HCT116 (cell line): ENCODE measurements around the gene ZNF300. TPM values are rescaled to one million over a fixed set of nuclear protein-coding genes. Genes with fewer than 3 reads are reported as not detected.

Source experiments
- ATAC-seq: fragments of 200-7000 bp; cut with Tn5 transposase; 2 replicates; pipeline ENCODE4 v1.9.1; 2020; ENCODE audit warnings: mild to moderate bottlenecking, moderate library complexity
- BruUV-seq: library from RNA; stranded (reverse); fragments of 400-500 nt; replicated peaks from 2 replicates; lab custom pipeline; 2021; lab: Mats Ljungman, UMichigan
- CTCF ChIA-PET: fragments of 300-600 bp; sonication (Branson Sonifier 250); formaldehyde crosslinking; loops from one replicate; lab custom pipeline; 2021; ENCODE audit warnings: antibody characterized with exemption; lab: Charles Lee
- POLR2A ChIA-PET: fragments of 300-600, 350-600 bp; sonication (Branson Sonifier 250); formaldehyde crosslinking; loops from one replicate; lab custom pipeline; 2021; ENCODE audit warnings: antibody characterized with exemption; lab: Charles Lee
- RAD21 ChIA-PET, 2 experiments: fragments of 300-600 bp; sonication (Branson Sonifier 250); formaldehyde crosslinking; loops; one replicate each; lab custom pipeline; 2023; ENCODE audit warnings: low total read pairs in 2 of 2; ENCODE audit not compliant: uncharacterized antibody in 2 of 2, unreplicated experiment in 2 of 2, low non-redundant PET in 1 of 2; lab: Charles Lee
- DNase-seq: peaks from one replicate; pipeline ENCODE4 v3.0.0-alpha.2; 2010; ENCODE audit warnings: low read depth, low spot score
- H2AFZ ChIP-seq: fragments of 200-600 bp; shearing (Covaris generic), sonication (generic); 2 replicates; pipeline ENCODE4 v1.6.1; 2017; ENCODE audit warnings: low read depth, mixed run types, mixed read lengths, antibody characterized with exemption, low read length; ENCODE audit not compliant: poor library complexity, severe bottlenecking
- H3K27ac ChIP-seq: 2 replicates; pipeline ENCODE4 v1.5.1; 2012; ENCODE audit warnings: low read depth, low read length
- H3K27me3 ChIP-seq: fragments of 200-600 bp; sonication (generic); 2 replicates; pipeline ENCODE4 v1.6.1; 2016; ENCODE audit warnings: mixed run types, low read length, mixed read lengths; ENCODE audit not compliant: insufficient read depth
- H3K36me3 ChIP-seq, 2 experiments: fragments of 200-500 bp in 1 of 2; fragments of 200-600 bp in 1 of 2; sonication (Bioruptor generic) in 1 of 2; sonication (generic) in 1 of 2; 2 replicates each; pipeline versions ENCODE4 v1.5.1 to v1.6.1; 2014 to 2016; ENCODE audit warnings: low read length in 2 of 2, inconsistent platforms in 1 of 2, mixed read lengths in 1 of 2, mixed run types in 1 of 2; ENCODE audit not compliant: insufficient read depth in 2 of 2, control insufficient read depth in 1 of 2
- H3K4me1 ChIP-seq, 2 experiments: fragments of 200-600 bp in 1 of 2; sonication (generic) in 1 of 2; 2 replicates each; pipeline versions ENCODE4 v1.5.1 to v1.6.1; 2012 to 2017; ENCODE audit warnings: low read length in 2 of 2, inconsistent platforms in 1 of 2, mild to moderate bottlenecking in 1 of 2, mixed read lengths in 1 of 2, mixed run types in 1 of 2, moderate library complexity in 1 of 2; ENCODE audit not compliant: insufficient read depth in 2 of 2, control insufficient read depth in 1 of 2
- H3K4me2 ChIP-seq: fragments of 200-600 bp; sonication (generic); 2 replicates; pipeline ENCODE4 v1.6.1; 2017; ENCODE audit warnings: mixed run types, low read length, mixed read lengths
- H3K4me3 ChIP-seq, 2 experiments: fragments of 200-600 bp in 1 of 2; sonication (generic) in 1 of 2; replicated peaks in 1 of 2; 2 replicates each; pipeline ENCODE4 v1.5.1; 2011 to 2016; ENCODE audit warnings: low read length in 2 of 2, control low read depth in 1 of 2, low read depth in 1 of 2, mild to moderate bottlenecking in 1 of 2, mixed read lengths in 1 of 2, mixed run types in 1 of 2
- H3K79me2 ChIP-seq: fragments of 200-600 bp; sonication (generic); 2 replicates; pipeline ENCODE4 v1.6.1; 2017; ENCODE audit warnings: mild to moderate bottlenecking, mixed run types, low read length, moderate library complexity, mixed read lengths; ENCODE audit not compliant: insufficient read depth
- H3K9ac ChIP-seq: fragments of 200-600 bp; sonication (generic); 2 replicates; pipeline ENCODE4 v1.6.1; 2016; ENCODE audit warnings: low read length, mixed read lengths
- H3K9me2 ChIP-seq: fragments of 200-600 bp; sonication (generic), shearing (Covaris generic); 2 replicates; pipeline ENCODE4 v1.6.1; 2017; ENCODE audit warnings: mixed run types, mild to moderate bottlenecking, moderate library complexity; ENCODE audit not compliant: insufficient read depth
- H3K9me3 ChIP-seq, 2 experiments: fragments of 200-500 bp in 1 of 2; fragments of 200-600 bp in 1 of 2; sonication (Bioruptor generic) in 1 of 2; sonication (generic) in 1 of 2; 2 replicates each; pipeline ENCODE4 v1.6.1; 2014 to 2017; ENCODE audit warnings: low read length in 2 of 2, mixed read lengths in 2 of 2, inconsistent platforms in 1 of 2, low read depth in 1 of 2, mild to moderate bottlenecking in 1 of 2, mixed run types in 1 of 2, moderate library complexity in 1 of 2; ENCODE audit not compliant: control insufficient read depth in 1 of 2, insufficient read depth in 1 of 2
- H4K20me1 ChIP-seq: fragments of 200-600 bp; sonication (generic), shearing (Covaris generic); 2 replicates; pipeline ENCODE4 v1.6.1; 2017; ENCODE audit warnings: mixed run types, mild to moderate bottlenecking, moderate library complexity; ENCODE audit not compliant: insufficient read depth
- CBX3 ChIP-seq: IDR thresholded peaks from 2 replicates; pipeline ENCODE4 v1.6.1; 2012; ENCODE audit warnings: low read depth
- ELF1 ChIP-seq: IDR thresholded peaks from 2 replicates; pipeline ENCODE4 v1.6.1; 2012; ENCODE audit warnings: low read depth, borderline replicate concordance
- FOSL1 ChIP-seq: IDR thresholded peaks from 2 replicates; pipeline ENCODE4 v1.6.1; 2012; ENCODE audit warnings: low read depth
- POLR2A ChIP-seq: IDR thresholded peaks from 2 replicates; pipeline ENCODE4 v1.7.0; 2011; ENCODE audit warnings: borderline replicate concordance; ENCODE audit not compliant: insufficient read depth, insufficient read length; ENCODE audit errors: extremely low read depth
- TCF7L2 ChIP-seq: IDR thresholded peaks from 2 replicates; pipeline ENCODE4 v1.7.0; 2011; ENCODE audit warnings: borderline replicate concordance, inconsistent platforms; ENCODE audit not compliant: insufficient read depth, insufficient read length; ENCODE audit errors: extremely low read depth
- ZBTB33 ChIP-seq: IDR thresholded peaks from 2 replicates; pipeline ENCODE4 v1.6.1; 2011; ENCODE audit warnings: mild to moderate bottlenecking, low read length, moderate library complexity; ENCODE audit not compliant: insufficient replicate concordance; ENCODE audit errors: extremely low read depth
- intact Hi-C: fragments of 100-400 bp; cut with micrococcal nuclease; formaldehyde crosslinking; loops from 2 replicates; pipeline ENCODE4 v1.10.0; 2022
- total RNA-seq: library from RNA; stranded (reverse); gene quantifications from one replicate; pipeline ENCODE4 v1.2.1, GENCODE V29; 2021; ENCODE audit not compliant: unreplicated experiment

ZNF300 gene
- total RNA-seq, 1 experiment from 2014 or later = 0.05 TPM

GRCh38 chr5:150945947-150946346, 41.2 kb upstream of the ZNF300 start:
- H3K9ac ChIP-seq = no peak overlapping the region

GRCh38 chr5:150945486-150945885, 40.7 kb upstream of the ZNF300 start:
- no peak overlapping the region for H3K4me3 ChIP-seq

More at GRCh38 chr5:150945947-150946346, 41.2 kb upstream of the ZNF300 start:
- ChIA-PET POLR2A (no interaction called here), CTCF (no interaction called here), RAD21 (no interaction called here)
- Histone ChIP-seq H2AFZ (no peak overlapping the region), H4K20me1 (no peaks in the 10 kb centered on the region), H3K27ac (no peak overlapping the region), H3K79me2 (no peaks in the 10 kb centered on the region), H3K9me3 (peaks cover 1 to 16% of the 10 kb centered on the region in 2 experiments; a peak in 2 of 4 replicates), H3K27me3 (no peaks in the 10 kb centered on the region), H3K9me2 (no peaks in the 10 kb centered on the region), H3K4me3 (no peak overlapping the region), H3K4me1 (no peaks in the 10 kb centered on the region), H3K36me3 (no peaks in the 10 kb centered on the region), H3K4me2 (no peak overlapping the region)
- BruUV-seq = no TSS peak
- intact Hi-C loops = no loop called here
- TF ChIP-seq ZBTB33 = no peak
- DNase-seq (no peak), ATAC-seq (no peak)

More at GRCh38 chr5:150945486-150945885, 40.7 kb upstream of the ZNF300 start:
- Histone ChIP-seq H4K20me1 (no peaks in the 10 kb centered on the region), H3K36me3 (no peaks in the 10 kb centered on the region), H3K4me1 (no peaks in the 10 kb centered on the region), H3K79me2 (no peaks in the 10 kb centered on the region), H3K27me3 (no peaks in the 10 kb centered on the region), H3K4me2 (no peak overlapping the region), H2AFZ (no peak overlapping the region), H3K27ac (no peak overlapping the region), H3K9me2 (no peaks in the 10 kb centered on the region), H3K9me3 (peaks cover 0 to 15% of the 10 kb centered on the region in 2 experiments; a peak in 2 of 4 replicates), H3K9ac (no peak overlapping the region)
- RAD21 ChIA-PET = no interaction called here
- DNase-seq = no peak
- ATAC-seq = no peak
- no TSS peak for BruUV-seq
- CTCF ChIA-PET = no interaction called here
- POLR2A ChIA-PET = no interaction called here
- TF ChIP-seq POLR2A (no peak), FOSL1 (no peak), CBX3 (no peak), ELF1 (no peak), TCF7L2 (no peak)
- intact Hi-C loops = no loop called here
